HepG2 (cell line): ENCODE data around the gene SEBOX. TPM values are rescaled to one million over a fixed set of nuclear protein-coding genes. Genes with fewer than 3 reads are reported as not detected.

ENCODE experiments used
- AGO2 ChIP-seq: fragments of 200-400 bp; formaldehyde crosslinking; optimal IDR thresholded peaks from 2 replicates; pipeline ENCODE3; 2017; ENCODE audit warnings: mild to moderate bottlenecking, low read depth, low read length, moderate library complexity
- CC2D1A ChIP-seq: sonication (generic); formaldehyde crosslinking; IDR thresholded peaks from 2 replicates; pipeline ENCODE4 v1.8.1; 2023; ENCODE audit warnings: mild to moderate bottlenecking, missing genetic modification reagents
- DPF2 ChIP-seq: sonication (generic); formaldehyde crosslinking; IDR thresholded peaks from 2 replicates; pipeline ENCODE4 v1.4.0; 2020; ENCODE audit warnings: mild to moderate bottlenecking, low read depth, missing genetic modification reagents, borderline replicate concordance
- HDAC1 ChIP-seq: sonication (generic); formaldehyde crosslinking; IDR thresholded peaks from 2 replicates; pipeline ENCODE4 v1.5.1; 2020; ENCODE audit warnings: mild to moderate bottlenecking, missing genetic modification reagents
- MAFF ChIP-seq: IDR thresholded peaks from 2 replicates; pipeline ENCODE4 v1.6.1; 2011; ENCODE audit warnings: low read depth, low read length, improper control_type of control experiment
- MED1 ChIP-seq: sonication (generic); formaldehyde crosslinking; IDR thresholded peaks from 2 replicates; pipeline ENCODE4 v1.4.0; 2020; ENCODE audit warnings: missing genetic modification reagents
- MEF2D ChIP-seq: sonication (generic); formaldehyde crosslinking; IDR thresholded peaks from 2 replicates; pipeline ENCODE4 v1.5.1; 2020; ENCODE audit warnings: mild to moderate bottlenecking, missing genetic modification reagents
- RCOR2 ChIP-seq: IDR thresholded peaks from 2 replicates; pipeline ENCODE4 v1.6.1; 2016; ENCODE audit warnings: missing biosample characterization, missing genetic modification reagents
- RXRB ChIP-seq: IDR thresholded peaks from 2 replicates; pipeline ENCODE4 v1.6.1; 2016; ENCODE audit warnings: borderline replicate concordance, missing genetic modification reagents, missing compliant biosample characterization
- TEAD3 ChIP-seq: optimal IDR thresholded peaks from 2 replicates; pipeline ENCODE3; 2016; ENCODE audit warnings: borderline replicate concordance
- ZBTB1 ChIP-seq: sonication (generic); formaldehyde crosslinking; IDR thresholded peaks from 2 replicates; pipeline ENCODE4 v1.4.0; 2020; ENCODE audit warnings: missing genetic modification reagents, borderline replicate concordance
- ZKSCAN8 ChIP-seq: IDR thresholded peaks from 2 replicates; pipeline ENCODE4 v1.6.1; 2016; ENCODE audit warnings: borderline replicate concordance, missing genetic modification reagents, missing compliant biosample characterization
- ZNF326 ChIP-seq: sonication (generic); formaldehyde crosslinking; IDR thresholded peaks from 2 replicates; pipeline ENCODE4 v1.4.0; 2020; ENCODE audit warnings: missing genetic modification reagents, borderline replicate concordance
- ZNF543 ChIP-seq: sonication (generic); formaldehyde crosslinking; IDR thresholded peaks from 2 replicates; pipeline ENCODE4 v1.4.0; 2020; ENCODE audit warnings: mild to moderate bottlenecking, missing genetic modification reagents
- ZNF713 ChIP-seq: sonication (generic); formaldehyde crosslinking; IDR thresholded peaks from 2 replicates; pipeline ENCODE4 v1.4.0; 2020; ENCODE audit warnings: mild to moderate bottlenecking, missing genetic modification reagents
- ZNF747 ChIP-seq: sonication (generic); formaldehyde crosslinking; IDR thresholded peaks from 2 replicates; pipeline ENCODE4 v1.8.1; 2023; ENCODE audit warnings: missing genetic modification reagents, mild to moderate bottlenecking, borderline replicate concordance
- ZNF772 ChIP-seq: sonication (generic); formaldehyde crosslinking; IDR thresholded peaks from 2 replicates; pipeline ENCODE4 v1.5.0; 2020; ENCODE audit warnings: mild to moderate bottlenecking, missing genetic modification reagents
- ZNF790 ChIP-seq: sonication (generic); formaldehyde crosslinking; IDR thresholded peaks from 2 replicates; pipeline ENCODE4 v1.8.0; 2022; ENCODE audit warnings: missing genetic modification reagents, mild to moderate bottlenecking, borderline replicate concordance
- polyA plus RNA-seq, 8 experiments: library from polyadenylated mRNA; depleted of rRNA in 3 of 8; stranded (reverse) in 7 of 8; unstranded in 1 of 8; fragments of >200 nt; fragmentation: Illumina TruSeq in 4 of 8; extraction: Trizol in 4 of 8; gene quantifications; 2 replicates each; pipeline versions ENCODE4 v1.2.1 to v1.2.3, GENCODE V29; 2011 to 2016; ENCODE audit warnings: low read depth in 4 of 8, missing spikeins in 1 of 8, mixed read lengths in 1 of 8; ENCODE audit not compliant: insufficient read depth in 1 of 8
- total RNA-seq, 5 experiments: library from RNA; depleted of rRNA; stranded (reverse); fragments of >200 nt; fragmentation: Illumina TruSeq; extraction: Trizol; gene quantifications; 2 replicates each; pipeline ENCODE4 v1.2.3, GENCODE V29; 2016; ENCODE audit warnings: low read depth in 1 of 5
- TF ChIP-seq, protein P1 (sequence below): sonication (generic); formaldehyde crosslinking; IDR thresholded peaks from 2 replicates; pipeline ENCODE4 v1.4.0; 2020; ENCODE audit warnings: missing genetic modification reagents
- TF ChIP-seq, protein P2 (sequence below): sonication (generic); formaldehyde crosslinking; IDR thresholded peaks from 2 replicates; pipeline ENCODE4 v1.5.1; 2020; ENCODE audit warnings: mild to moderate bottlenecking, moderate library complexity, missing genetic modification reagents
- TF ChIP-seq, protein P3 (sequence below): sonication (generic); formaldehyde crosslinking; IDR thresholded peaks from 2 replicates; pipeline ENCODE4 v1.4.0; 2020; ENCODE audit warnings: missing genetic modification reagents, mild to moderate bottlenecking, borderline replicate concordance
- TF ChIP-seq, protein P4 (sequence below): sonication (generic); formaldehyde crosslinking; conservative IDR thresholded peaks from 2 replicates; pipeline ENCODE4 v1.8.1; 2023; ENCODE audit warnings: missing genetic modification reagents

SEBOX gene
- total and polyA plus RNA-seq, 2 of the 13 experiments (the other 11 are each of a cell fraction or from before 2014, with no cell fraction given): not detected

DNA sequence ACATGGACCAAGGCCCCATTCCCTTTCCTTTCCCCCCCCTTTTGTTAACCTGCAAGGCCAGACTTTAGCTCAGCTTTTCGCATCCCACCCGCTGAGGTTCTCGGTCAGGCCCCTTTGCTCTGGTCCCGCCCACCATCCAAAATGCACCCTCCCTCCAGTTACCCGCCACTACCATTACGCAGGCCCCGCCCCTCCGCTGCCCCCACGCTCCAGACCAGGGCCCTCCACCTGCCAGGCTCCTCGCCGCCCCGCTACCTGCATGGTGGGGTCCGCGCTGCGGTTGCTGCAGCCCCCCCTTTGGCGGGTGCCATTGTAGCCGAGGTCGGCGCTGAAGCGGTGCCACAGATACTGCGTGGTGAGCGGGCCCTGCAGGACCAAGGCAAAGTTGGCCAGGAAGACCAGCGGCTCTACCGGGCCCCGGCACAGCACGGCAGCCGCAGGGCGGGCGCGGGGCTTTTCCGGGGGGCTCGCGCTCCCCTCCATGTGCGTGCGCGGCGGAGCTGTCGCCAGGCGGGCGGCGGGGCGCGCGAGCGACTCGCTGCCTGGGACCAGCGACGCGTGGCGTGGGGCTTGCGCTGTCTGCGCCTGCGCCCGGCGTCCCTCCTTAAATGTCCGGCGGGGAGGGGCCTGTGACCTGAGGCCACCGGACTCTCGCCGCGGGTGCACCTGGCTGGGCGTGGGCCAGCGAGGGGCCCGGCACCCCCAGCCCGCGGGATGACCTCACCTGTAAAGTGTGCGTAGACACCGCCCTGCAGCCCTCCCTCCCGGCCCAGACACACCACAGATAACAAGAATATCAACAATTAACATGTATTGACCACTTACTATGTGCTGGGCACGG, 40.9 kb upstream of the SEBOX start, which contains the start of gene SLC46A1 (continued):
- TF ChIP-seq, protein P1, sequence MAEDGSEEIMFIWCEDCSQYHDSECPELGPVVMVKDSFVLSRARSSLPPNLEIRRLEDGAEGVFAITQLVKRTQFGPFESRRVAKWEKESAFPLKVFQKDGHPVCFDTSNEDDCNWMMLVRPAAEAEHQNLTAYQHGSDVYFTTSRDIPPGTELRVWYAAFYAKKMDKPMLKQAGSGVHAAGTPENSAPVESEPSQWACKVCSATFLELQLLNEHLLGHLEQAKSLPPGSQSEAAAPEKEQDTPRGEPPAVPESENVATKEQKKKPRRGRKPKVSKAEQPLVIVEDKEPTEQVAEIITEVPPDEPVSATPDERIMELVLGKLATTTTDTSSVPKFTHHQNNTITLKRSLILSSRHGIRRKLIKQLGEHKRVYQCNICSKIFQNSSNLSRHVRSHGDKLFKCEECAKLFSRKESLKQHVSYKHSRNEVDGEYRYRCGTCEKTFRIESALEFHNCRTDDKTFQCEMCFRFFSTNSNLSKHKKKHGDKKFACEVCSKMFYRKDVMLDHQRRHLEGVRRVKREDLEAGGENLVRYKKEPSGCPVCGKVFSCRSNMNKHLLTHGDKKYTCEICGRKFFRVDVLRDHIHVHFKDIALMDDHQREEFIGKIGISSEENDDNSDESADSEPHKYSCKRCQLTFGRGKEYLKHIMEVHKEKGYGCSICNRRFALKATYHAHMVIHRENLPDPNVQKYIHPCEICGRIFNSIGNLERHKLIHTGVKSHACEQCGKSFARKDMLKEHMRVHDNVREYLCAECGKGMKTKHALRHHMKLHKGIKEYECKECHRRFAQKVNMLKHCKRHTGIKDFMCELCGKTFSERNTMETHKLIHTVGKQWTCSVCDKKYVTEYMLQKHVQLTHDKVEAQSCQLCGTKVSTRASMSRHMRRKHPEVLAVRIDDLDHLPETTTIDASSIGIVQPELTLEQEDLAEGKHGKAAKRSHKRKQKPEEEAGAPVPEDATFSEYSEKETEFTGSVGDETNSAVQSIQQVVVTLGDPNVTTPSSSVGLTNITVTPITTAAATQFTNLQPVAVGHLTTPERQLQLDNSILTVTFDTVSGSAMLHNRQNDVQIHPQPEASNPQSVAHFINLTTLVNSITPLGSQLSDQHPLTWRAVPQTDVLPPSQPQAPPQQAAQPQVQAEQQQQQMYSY: peak; percentile 28; the same call in 1 of the 2 replicates
- TF ChIP-seq TEAD3 (CRISPR knock-in tag) (no peak), ZKSCAN8 (no peak), ZNF747 (CRISPR knock-in tag) (no peak), RXRB (CRISPR knock-in tag) (0 out of 2 replicates have a peak, but pooled peaks have one; percentile 21), RCOR2 (CRISPR knock-in tag) (no peak), MAFF (no peak), ZNF713 (no peak), MED1 (CRISPR knock-in tag) (no peak; the same call in 1 of the 2 replicates), HDAC1 (CRISPR knock-in tag) (no peak), AGO2 (peak; percentile 89), ZNF543 (CRISPR knock-in tag) (0 out of 2 replicates have a peak, but pooled peaks have one; percentile 55), CC2D1A (CRISPR knock-in tag) (no peak), ZNF790 (CRISPR knock-in tag) (no peak), DPF2 (CRISPR knock-in tag) (no peak), ZNF326 (CRISPR knock-in tag) (no peak), MEF2D (CRISPR knock-in tag) (no peak), ZBTB1 (no peak), ZNF772 (CRISPR knock-in tag) (no peak; the same call in 1 of the 2 replicates)
- TF ChIP-seq, protein P2, sequence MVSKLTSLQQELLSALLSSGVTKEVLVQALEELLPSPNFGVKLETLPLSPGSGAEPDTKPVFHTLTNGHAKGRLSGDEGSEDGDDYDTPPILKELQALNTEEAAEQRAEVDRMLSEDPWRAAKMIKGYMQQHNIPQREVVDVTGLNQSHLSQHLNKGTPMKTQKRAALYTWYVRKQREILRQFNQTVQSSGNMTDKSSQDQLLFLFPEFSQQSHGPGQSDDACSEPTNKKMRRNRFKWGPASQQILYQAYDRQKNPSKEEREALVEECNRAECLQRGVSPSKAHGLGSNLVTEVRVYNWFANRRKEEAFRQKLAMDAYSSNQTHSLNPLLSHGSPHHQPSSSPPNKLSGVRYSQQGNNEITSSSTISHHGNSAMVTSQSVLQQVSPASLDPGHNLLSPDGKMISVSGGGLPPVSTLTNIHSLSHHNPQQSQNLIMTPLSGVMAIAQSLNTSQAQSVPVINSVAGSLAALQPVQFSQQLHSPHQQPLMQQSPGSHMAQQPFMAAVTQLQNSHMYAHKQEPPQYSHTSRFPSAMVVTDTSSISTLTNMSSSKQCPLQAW (CRISPR knock-in tag): no peak
- TF ChIP-seq, protein P3, sequence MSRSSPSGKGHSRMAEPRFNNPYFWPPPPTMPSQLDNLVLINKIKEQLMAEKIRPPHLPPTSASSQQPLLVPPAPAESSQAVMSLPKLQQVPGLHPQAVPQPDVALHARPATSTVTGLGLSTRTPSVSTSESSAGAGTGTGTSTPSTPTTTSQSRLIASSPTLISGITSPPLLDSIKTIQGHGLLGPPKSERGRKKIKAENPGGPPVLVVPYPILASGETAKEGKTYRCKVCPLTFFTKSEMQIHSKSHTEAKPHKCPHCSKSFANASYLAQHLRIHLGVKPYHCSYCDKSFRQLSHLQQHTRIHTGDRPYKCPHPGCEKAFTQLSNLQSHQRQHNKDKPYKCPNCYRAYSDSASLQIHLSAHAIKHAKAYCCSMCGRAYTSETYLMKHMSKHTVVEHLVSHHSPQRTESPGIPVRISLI (CRISPR knock-in tag): 0 out of 2 replicates have a peak, but pooled peaks have one; percentile 7
- TF ChIP-seq, protein P4, sequence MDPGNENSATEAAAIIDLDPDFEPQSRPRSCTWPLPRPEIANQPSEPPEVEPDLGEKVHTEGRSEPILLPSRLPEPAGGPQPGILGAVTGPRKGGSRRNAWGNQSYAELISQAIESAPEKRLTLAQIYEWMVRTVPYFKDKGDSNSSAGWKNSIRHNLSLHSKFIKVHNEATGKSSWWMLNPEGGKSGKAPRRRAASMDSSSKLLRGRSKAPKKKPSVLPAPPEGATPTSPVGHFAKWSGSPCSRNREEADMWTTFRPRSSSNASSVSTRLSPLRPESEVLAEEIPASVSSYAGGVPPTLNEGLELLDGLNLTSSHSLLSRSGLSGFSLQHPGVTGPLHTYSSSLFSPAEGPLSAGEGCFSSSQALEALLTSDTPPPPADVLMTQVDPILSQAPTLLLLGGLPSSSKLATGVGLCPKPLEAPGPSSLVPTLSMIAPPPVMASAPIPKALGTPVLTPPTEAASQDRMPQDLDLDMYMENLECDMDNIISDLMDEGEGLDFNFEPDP (CRISPR knock-in tag): no peak
